ENCODE data around the gene FSD1L.

Gene FSD1L

DNA sequence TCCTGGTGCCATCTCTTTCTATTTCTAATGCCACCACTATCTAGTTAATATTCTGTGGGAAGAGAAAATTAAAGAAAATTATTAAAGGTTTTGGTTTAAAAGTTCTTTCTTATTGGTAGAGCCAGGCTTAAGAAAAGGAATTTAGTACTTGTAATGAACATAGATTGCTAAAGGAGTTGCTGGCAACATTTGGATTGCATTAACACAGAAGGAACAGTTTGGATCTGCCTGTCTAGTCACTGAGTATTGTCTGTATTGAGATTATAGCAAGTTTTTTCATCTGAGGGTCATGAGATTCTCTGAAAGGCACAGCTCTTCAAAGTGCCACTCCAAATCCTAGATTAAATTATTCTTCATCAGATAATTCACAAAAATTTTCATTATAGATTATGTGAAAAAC, 32.0 kb downstream of the FSD1L start:
- H3K9ac ChIP-seq: no peak overlapping the region
- H3K36me3 ChIP-seq: no peaks in the 10 kb centered on the region
- no peak overlapping the region for H3K4me3 ChIP-seq
- no peak overlapping the region for H3K27ac ChIP-seq
- H3K4me1 ChIP-seq: no peaks in the 10 kb centered on the region
- no peaks in the 10 kb centered on the region for H4K20me1 ChIP-seq
- H3K4me2 ChIP-seq: no peak overlapping the region
- H3K9me3 ChIP-seq: no peaks in the 10 kb centered on the region
- H3K27me3 ChIP-seq: no peaks in the 10 kb centered on the region
- TF ChIP-seq Cebpa-rat (IDR thresholded peaks at IDR 0.05): no peak

DNA sequence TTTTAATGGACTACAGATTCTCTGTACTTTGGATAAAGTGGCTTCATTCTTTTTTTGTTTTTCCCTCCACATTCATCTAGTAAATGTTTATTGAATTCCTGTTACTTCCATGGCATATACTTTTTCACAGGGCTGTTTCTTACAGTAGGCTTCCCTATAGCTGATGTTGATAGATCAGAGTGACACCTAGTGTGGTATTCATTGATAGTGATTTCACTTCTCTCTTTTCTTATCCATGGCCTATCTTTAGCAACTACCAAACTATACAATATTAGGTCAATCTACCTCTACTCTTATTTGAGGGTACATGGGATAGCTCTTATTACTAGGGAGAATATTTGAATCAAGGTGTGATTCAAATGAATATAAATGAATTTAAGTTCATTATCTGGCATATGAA, 35.8 kb downstream of the FSD1L start:
- Histone ChIP-seq H3K4me2 (no peak overlapping the region), H3K27me3 (no peaks in the 10 kb centered on the region), H3K36me3 (0 out of 2 replicates have a peak, but pooled peaks cover 4% of the 10 kb centered on the region), H3K4me3 (no peak overlapping the region), H3K27ac (no peak overlapping the region), H3K4me1 (no peaks in the 10 kb centered on the region), H3K9ac (no peak overlapping the region), H4K20me1 (no peaks in the 10 kb centered on the region), H3K9me3 (no peaks in the 10 kb centered on the region)
- TF ChIP-seq Cebpa-rat (IDR thresholded peaks at IDR 0.05): no peak

DNA sequence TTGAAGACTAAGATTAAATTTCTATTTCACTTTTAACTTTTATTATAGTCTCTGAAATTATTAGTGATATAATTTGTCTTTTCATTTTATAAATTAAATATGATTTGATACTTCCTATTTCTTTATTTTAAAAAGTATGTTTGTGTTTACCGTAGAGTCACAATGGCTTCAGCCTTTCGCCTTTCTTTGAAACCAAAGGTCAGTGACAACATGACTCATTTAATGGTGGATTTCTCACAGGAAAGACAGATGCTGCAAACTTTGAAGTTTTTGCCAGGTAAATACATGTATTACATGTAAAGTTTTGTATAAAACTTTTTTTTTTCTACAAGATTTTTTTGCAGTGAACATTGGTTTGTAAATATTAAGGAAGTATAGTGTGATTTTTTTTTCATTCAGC, 36.4 kb downstream of the FSD1L start:
- Histone ChIP-seq H3K4me3 (no peak overlapping the region), H3K27me3 (no peaks in the 10 kb centered on the region), H3K9ac (no peak overlapping the region), H3K27ac (no peak overlapping the region), H3K9me3 (no peaks in the 10 kb centered on the region), H4K20me1 (no peaks in the 10 kb centered on the region), H3K4me2 (no peak overlapping the region), H3K4me1 (no peaks in the 10 kb centered on the region), H3K36me3 (0 out of 2 replicates have a peak, but pooled peaks cover 4% of the 10 kb centered on the region)
- TF ChIP-seq Cebpa-rat (IDR thresholded peaks at IDR 0.05): no peak

- Histone ChIP-seq H4K20me1 (no peaks in the 10 kb centered on the region), H3K4me1 (no peaks in the 10 kb centered on the region), H3K4me3 (no peak overlapping the region), H3K36me3 (0 out of 2 replicates have a peak, but pooled peaks cover 4% of the 10 kb centered on the region), H3K4me2 (no peak overlapping the region), H3K9ac (no peak overlapping the region), H3K9me3 (no peaks in the 10 kb centered on the region), H3K27me3 (no peaks in the 10 kb centered on the region), H3K27ac (no peak overlapping the region)
- no peak for TF ChIP-seq Cebpa-rat (IDR thresholded peaks at IDR 0.05)
Measured at GRCh38 chr9:105485131-105485530, 37.3 kb downstream of the FSD1L start.

GRCh38 chr9:105496826-105497225, 49.0 kb downstream of the FSD1L start:
- no peak for TF ChIP-seq Cebpa-rat (IDR thresholded peaks at IDR 0.05)
- no peak overlapping the region for H3K27ac ChIP-seq
- no peaks in the 10 kb centered on the region for H3K4me1 ChIP-seq
- H3K4me2 ChIP-seq: no peak overlapping the region
- no peaks in the 10 kb centered on the region for H3K36me3 ChIP-seq
- H3K9me3 ChIP-seq: no peaks in the 10 kb centered on the region
- no peak overlapping the region for H3K9ac ChIP-seq
- no peaks in the 10 kb centered on the region for H3K27me3 ChIP-seq
- H3K4me3 ChIP-seq: no peak overlapping the region
- H4K20me1 ChIP-seq: no peaks in the 10 kb centered on the region

- H3K9me3 ChIP-seq: no peaks in the 10 kb centered on the region
- no peak overlapping the region for H3K27ac ChIP-seq
- TF ChIP-seq Cebpa-rat (IDR thresholded peaks at IDR 0.05): no peak
- H4K20me1 ChIP-seq: no peaks in the 10 kb centered on the region
- H3K27me3 ChIP-seq: no peaks in the 10 kb centered on the region
- no peak overlapping the region for H3K9ac ChIP-seq
- no peak overlapping the region for H3K4me2 ChIP-seq
- no peak overlapping the region for H3K4me3 ChIP-seq
- no peaks in the 10 kb centered on the region for H3K4me1 ChIP-seq
- no peaks in the 10 kb centered on the region for H3K36me3 ChIP-seq
Measured at GRCh38 chr9:105497704-105498103, 49.9 kb downstream of the FSD1L start.

DNA sequence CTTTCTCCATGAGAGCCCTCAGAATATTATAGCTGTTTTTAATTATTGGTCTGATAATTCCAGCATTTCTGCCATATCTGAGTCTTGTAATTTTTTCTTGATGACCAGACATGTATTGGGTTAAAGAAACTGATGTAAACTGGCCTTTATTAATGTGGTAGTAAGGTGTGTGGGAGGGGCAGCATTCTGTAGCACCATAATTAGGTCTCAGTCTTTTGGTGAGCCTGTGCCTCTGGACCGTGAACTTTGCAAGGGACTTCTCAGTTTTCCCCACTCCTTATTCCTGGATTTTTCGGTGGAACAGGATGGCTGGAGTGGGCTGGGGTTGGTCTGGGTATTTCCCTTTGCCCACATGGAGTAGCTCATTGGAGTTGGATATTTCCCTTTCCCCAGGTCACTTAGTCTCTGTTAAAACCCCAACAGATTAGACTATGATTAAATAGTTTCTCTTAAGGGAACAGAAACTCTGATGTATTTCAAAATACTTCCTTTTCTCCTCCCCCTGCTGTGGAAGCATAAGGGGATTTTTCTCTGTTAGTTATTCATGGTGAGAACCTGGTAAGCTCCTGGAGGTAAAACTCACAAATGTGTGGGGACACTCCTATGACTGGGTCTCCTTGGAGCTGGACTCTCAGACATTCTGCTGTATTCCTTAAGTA, 52.4 kb downstream of the FSD1L start:
- H3K4me2 ChIP-seq: no peak overlapping the region
- no peaks in the 10 kb centered on the region for H3K4me1 ChIP-seq
- no peaks in the 10 kb centered on the region for H3K9me3 ChIP-seq
- H3K4me3 ChIP-seq: no peak overlapping the region
- no peaks in the 10 kb centered on the region for H3K27me3 ChIP-seq
- H3K27ac ChIP-seq: no peak overlapping the region
- no peak overlapping the region for H3K9ac ChIP-seq
- no peaks in the 10 kb centered on the region for H4K20me1 ChIP-seq
- no peak for TF ChIP-seq Cebpa-rat (IDR thresholded peaks at IDR 0.05)
- no peaks in the 10 kb centered on the region for H3K36me3 ChIP-seq

- no peaks in the 10 kb centered on the region for H3K36me3 ChIP-seq
- H3K4me2 ChIP-seq: no peak overlapping the region
- H3K9ac ChIP-seq: no peak overlapping the region
- H3K27ac ChIP-seq: no peak overlapping the region
- no peak for TF ChIP-seq Cebpa-rat (IDR thresholded peaks at IDR 0.05)
- H4K20me1 ChIP-seq: no peaks in the 10 kb centered on the region
- no peak overlapping the region for H3K4me3 ChIP-seq
- no peaks in the 10 kb centered on the region for H3K4me1 ChIP-seq
- no peaks in the 10 kb centered on the region for H3K27me3 ChIP-seq
- no peaks in the 10 kb centered on the region for H3K9me3 ChIP-seq
Measured at GRCh38 chr9:105501414-105501813, 53.6 kb downstream of the FSD1L start.

DNA sequence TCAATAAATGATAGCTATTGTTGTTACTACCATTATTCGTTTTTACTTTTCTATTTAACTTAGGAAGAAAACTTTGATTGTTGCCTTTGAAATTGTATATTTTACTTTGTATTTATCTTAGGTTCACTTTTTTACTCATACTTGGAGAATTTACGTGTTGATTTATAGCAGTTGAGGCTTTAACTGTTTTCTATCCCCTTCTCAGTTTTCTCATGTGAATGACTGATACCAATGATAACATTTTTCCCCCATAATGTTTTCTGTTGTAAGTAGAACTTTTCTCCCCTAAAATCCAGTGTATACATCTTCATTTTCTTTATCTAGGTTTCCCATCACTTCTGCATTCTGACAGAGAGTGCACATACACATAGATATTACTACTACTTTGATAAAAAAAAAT, 54.4 kb downstream of the FSD1L start:
- H3K27ac ChIP-seq: no peak overlapping the region
- H3K9ac ChIP-seq: no peak overlapping the region
- H3K36me3 ChIP-seq: peaks cover 3% of the 10 kb centered on the region; the same call in 1 of the 2 replicates
- no peaks in the 10 kb centered on the region for H3K9me3 ChIP-seq
- TF ChIP-seq Cebpa-rat (IDR thresholded peaks at IDR 0.05): no peak
- H3K27me3 ChIP-seq: no peaks in the 10 kb centered on the region
- H3K4me2 ChIP-seq: no peak overlapping the region
- no peak overlapping the region for H3K4me3 ChIP-seq
- no peaks in the 10 kb centered on the region for H4K20me1 ChIP-seq
- no peaks in the 10 kb centered on the region for H3K4me1 ChIP-seq

DNA sequence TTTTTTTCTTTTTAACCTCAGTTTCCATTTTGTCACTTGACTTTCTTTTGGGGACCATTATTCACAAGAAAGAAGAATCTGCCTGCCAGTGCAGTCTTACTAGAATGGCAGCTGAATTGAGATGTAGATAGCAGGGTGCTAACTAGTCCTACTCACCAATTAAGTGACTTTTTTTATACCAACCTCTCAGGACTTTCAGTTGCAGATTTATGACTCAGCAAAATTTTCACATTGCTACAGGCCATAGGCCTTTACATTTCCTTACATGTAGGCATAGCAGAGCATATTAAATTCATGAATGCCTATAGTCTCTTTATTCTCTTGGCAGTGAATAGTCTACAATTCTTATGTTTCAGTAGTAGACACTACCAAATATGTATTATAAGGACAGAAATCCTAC, 56.0 kb downstream of the FSD1L start:
- no peaks in the 10 kb centered on the region for H3K27me3 ChIP-seq
- no peaks in the 10 kb centered on the region for H3K9me3 ChIP-seq
- no peaks in the 10 kb centered on the region for H3K4me1 ChIP-seq
- TF ChIP-seq Cebpa-rat (IDR thresholded peaks at IDR 0.05): no peak
- H3K4me3 ChIP-seq: no peak overlapping the region
- H3K36me3 ChIP-seq: peaks cover 3% of the 10 kb centered on the region; the same call in 1 of the 2 replicates
- H3K4me2 ChIP-seq: no peak overlapping the region
- no peaks in the 10 kb centered on the region for H4K20me1 ChIP-seq
- no peak overlapping the region for H3K9ac ChIP-seq
- no peak overlapping the region for H3K27ac ChIP-seq

Data from BLaER1 (cell line).